ENCODE measurements around the gene DNAJC15. TPM values are rescaled to one million over a fixed set of nuclear protein-coding genes. Genes with fewer than 3 reads are reported as not detected.
A peak's percentile ranks its signal among the peaks of the same experiment; 100 is the strongest.

The DNAJC15 gene
- total RNA-seq, 1 donor from 2014 or later = 17.0 TPM

- Histone ChIP-seq H3K4me1 (peaks cover 16% of the 10 kb centered on the region), H3K27ac (peak within 1 kb of the TSS; percentile 95), H3K36me3 (no peaks in the 10 kb centered on the region), H3K27me3 (ENCODE audit: low read depth) (no peaks in the 10 kb centered on the region), H3K9me3 (no peaks in the 10 kb centered on the region), H3K4me3 (peak within 1 kb of the TSS; percentile 76)
- peak; percentile 93 to 96 for ATAC-seq
- no peak for TF ChIP-seq CTCF (IDR thresholded peaks at IDR 0.05)
- peak; percentile 81 for DNase-seq
- intact Hi-C loops (cut with DNase I) = no loop called here
Observed at GRCh38 chr13:42991898-42992763, 31.3 kb upstream of the DNAJC15 start, which contains the start of gene EPSTI1. Gene EPSTI1, minus strand, starts transcription at chr13:42992241. Its CDS starts 76 bp downstream, at chr13:42992165.

- peaks cover 16% of the 10 kb centered on the region for H3K4me1 ChIP-seq
- intact Hi-C loops (cut with DNase I) = no loop called here
- H3K9me3 ChIP-seq = no peaks in the 10 kb centered on the region
- no peak for TF ChIP-seq CTCF (IDR thresholded peaks at IDR 0.05)
- peak overlapping the region; percentile 95 for H3K27ac ChIP-seq
- peak overlapping the region; percentile 76 for H3K4me3 ChIP-seq
- ATAC-seq (no peak), DNase-seq (no peak)
- H3K36me3 ChIP-seq = no peaks in the 10 kb centered on the region
- no peaks in the 10 kb centered on the region for H3K27me3 ChIP-seq (ENCODE audit: low read depth)
Observed at GRCh38 chr13:42992764-42993122, 30.6 kb upstream of the DNAJC15 start.

GRCh38 chr13:42994878-42995277 is 28.5 kb upstream of the DNAJC15 start:
- ATAC-seq = no peak
- no peak for DNase-seq
- Histone ChIP-seq H3K4me3 (no peak overlapping the region), H3K4me1 (peaks cover 14% of the 10 kb centered on the region), H3K27ac (no peak overlapping the region), H3K9me3 (no peaks in the 10 kb centered on the region), H3K27me3 (ENCODE audit: low read depth) (no peaks in the 10 kb centered on the region), H3K36me3 (no peaks in the 10 kb centered on the region)
- intact Hi-C loops (cut with DNase I) = no loop called here
- TF ChIP-seq CTCF (IDR thresholded peaks at IDR 0.05) = no peak

- H3K36me3 ChIP-seq = no peaks in the 10 kb centered on the region
- no peak for ATAC-seq
- intact Hi-C loops (cut with DNase I) = no loop called here
- no peak overlapping the region for H3K27ac ChIP-seq
- no peaks in the 10 kb centered on the region for H3K4me1 ChIP-seq
- no peak for DNase-seq
- no peak overlapping the region for H3K4me3 ChIP-seq
- no peak for TF ChIP-seq CTCF (IDR thresholded peaks at IDR 0.05)
- no peaks in the 10 kb centered on the region for H3K9me3 ChIP-seq
- H3K27me3 ChIP-seq (ENCODE audit: low read depth) = no peaks in the 10 kb centered on the region
Observed at GRCh38 chr13:42996584-42996983, 26.8 kb upstream of the DNAJC15 start.

- TF ChIP-seq CTCF (IDR thresholded peaks at IDR 0.05) = no peak
- Histone ChIP-seq H3K4me1 (no peaks in the 10 kb centered on the region), H3K9me3 (no peaks in the 10 kb centered on the region), H3K36me3 (no peaks in the 10 kb centered on the region), H3K4me3 (no peak overlapping the region), H3K27ac (no peak overlapping the region), H3K27me3 (ENCODE audit: low read depth) (no peaks in the 10 kb centered on the region)
- intact Hi-C loops (cut with DNase I) = no loop called here
- no peak for ATAC-seq
- DNase-seq = no peak
Observed at GRCh38 chr13:42997381-42997780, 26.0 kb upstream of the DNAJC15 start.
